ENCODE measurements around the gene KIAA1586.

GRCh38 chr6:57002197-57002596, 44.3 kb upstream of the KIAA1586 start:
- TF ChIP-seq REST (IDR thresholded peaks at IDR 0.05; ENCODE audit: insufficient read depth in 1 of 2, low read depth in 2 of 2, low read length in 2 of 2) (no peak), POLR2AphosphoS5 (IDR thresholded peaks at IDR 0.05; ENCODE audit: low read depth, low read length) (no peak), SIN3A (IDR thresholded peaks at IDR 0.05; ENCODE audit: borderline replicate concordance, insufficient read depth, low read length) (no peak), FOXP2 (optimal IDR thresholded peaks at IDR 0.05; ENCODE audit: borderline replicate concordance, extremely low read depth, extremely low read length, insufficient read depth) (no peak), TAF1 (IDR thresholded peaks at IDR 0.05; ENCODE audit: borderline replicate concordance, insufficient read depth, low read length) (no peak)
